ENCODE results near the gene ASTN2. TPM values are rescaled to one million over a fixed set of nuclear protein-coding genes. Genes with fewer than 3 reads are reported as not detected.

Gene ASTN2
- total and polyA plus RNA-seq, 2 experiments from 2014 or later, result 5.8 to 7.5 TPM

GRCh38 chr9:116935149-116935897 lies 479.5 kb downstream of the ASTN2 start:
- in situ Hi-C loops (cut with MboI), result no loop called here
- 25 to 34% methylated on average over 5 of the region's 5 CpGs for WGBS, 2 experiments (ENCODE audit: low coverage in 1 of 2, low lambda C conversion rate in 2 of 2, missing lambda C conversion rate in 2 of 2)

GRCh38 chr9:116934131-116934530 lies 480.7 kb downstream of the ASTN2 start:
- Histone ChIP-seq H3K79me2 (ENCODE audit: insufficient read depth) (no peaks in the 10 kb centered on the region), H2AFZ (no peak overlapping the region), H3K4me2 (ENCODE audit: unreplicated experiment) (no peak overlapping the region), H3K27me3 (replicated peaks; ENCODE audit: insufficient read depth) (no peaks in the 10 kb centered on the region), H3K36me3 (ENCODE audit: low read depth) (no peaks in the 10 kb centered on the region), H3K27ac (no peak overlapping the region), H4K20me1 (ENCODE audit: insufficient read depth) (no peaks in the 10 kb centered on the region), H3F3A (ENCODE audit: insufficient read depth) (no peaks in the 10 kb centered on the region), H3K4me3 (no peak overlapping the region), H3K9me2 (ENCODE audit: insufficient read depth) (no peaks in the 10 kb centered on the region), H3K9me3 (ENCODE audit: low read depth) (no peaks in the 10 kb centered on the region), H3K4me1 (ENCODE audit: insufficient read depth) (no peaks in the 10 kb centered on the region), H3K9ac (no peak overlapping the region)
- no peak for TF ChIP-seq EZH2 (IDR thresholded peaks at IDR 0.05; ENCODE audit: insufficient read depth, poor library complexity, severe bottlenecking)
- TF ChIP-seq EZH2phosphoT487 (IDR thresholded peaks at IDR 0.05; ENCODE audit: insufficient read depth, low read depth), result no peak
- no peak for DNase-seq
- 56 to 58% methylated on average over 5 of the region's 5 CpGs for WGBS, 2 experiments (ENCODE audit: low coverage in 1 of 2, low lambda C conversion rate in 2 of 2, missing lambda C conversion rate in 2 of 2)
- in situ Hi-C loops (cut with MboI), result no loop called here

More at GRCh38 chr9:116935149-116935897, 479.5 kb downstream of the ASTN2 start:
- H3K4me1 ChIP-seq (ENCODE audit: insufficient read depth), result no peaks in the 10 kb centered on the region
- no peak overlapping the region for H3K27ac ChIP-seq
- H3K79me2 ChIP-seq (ENCODE audit: insufficient read depth), result no peaks in the 10 kb centered on the region
- TF ChIP-seq EZH2 (IDR thresholded peaks at IDR 0.05; ENCODE audit: insufficient read depth, poor library complexity, severe bottlenecking), result no peak
- no peak for TF ChIP-seq EZH2phosphoT487 (IDR thresholded peaks at IDR 0.05; ENCODE audit: insufficient read depth, low read depth)
- H4K20me1 ChIP-seq (ENCODE audit: insufficient read depth), result no peaks in the 10 kb centered on the region
- no peak overlapping the region for H3K9ac ChIP-seq
- no peak overlapping the region for H3K4me2 ChIP-seq (ENCODE audit: unreplicated experiment)
- H3K9me3 ChIP-seq (ENCODE audit: low read depth), result no peaks in the 10 kb centered on the region
- no peaks in the 10 kb centered on the region for H3K9me2 ChIP-seq (ENCODE audit: insufficient read depth)
- no peak overlapping the region for H2AFZ ChIP-seq
- H3K36me3 ChIP-seq (ENCODE audit: low read depth), result no peaks in the 10 kb centered on the region
- no peaks in the 10 kb centered on the region for H3F3A ChIP-seq (ENCODE audit: insufficient read depth)
- DNase-seq, result no peak
- no peak overlapping the region for H3K4me3 ChIP-seq
- no peaks in the 10 kb centered on the region for H3K27me3 ChIP-seq (replicated peaks; ENCODE audit: insufficient read depth)

GRCh38 chr9:116933251-116933650 lies 481.6 kb downstream of the ASTN2 start:
- DNase-seq, result no peak
- 43 to 55% methylated on average over 2 of the region's 2 CpGs for WGBS, 2 experiments (ENCODE audit: low coverage in 1 of 2, low lambda C conversion rate in 2 of 2, missing lambda C conversion rate in 2 of 2)
- no peak for TF ChIP-seq EZH2 (IDR thresholded peaks at IDR 0.05; ENCODE audit: insufficient read depth, poor library complexity, severe bottlenecking)

GRCh38 chr9:116929621-116930020 lies 485.2 kb downstream of the ASTN2 start:
- H3K4me1 ChIP-seq (ENCODE audit: insufficient read depth), result no peaks in the 10 kb centered on the region
- H3K9ac ChIP-seq, result no peak overlapping the region
- no peak overlapping the region for H3K27ac ChIP-seq
- in situ Hi-C loops (cut with MboI), result no loop called here
- H2AFZ ChIP-seq, result no peak overlapping the region
- H3F3A ChIP-seq (ENCODE audit: insufficient read depth), result no peaks in the 10 kb centered on the region
- no peaks in the 10 kb centered on the region for H4K20me1 ChIP-seq (ENCODE audit: insufficient read depth)
- no peaks in the 10 kb centered on the region for H3K36me3 ChIP-seq (ENCODE audit: low read depth)
- H3K4me2 ChIP-seq (ENCODE audit: unreplicated experiment), result no peak overlapping the region
- DNase-seq, result no peak
- H3K9me3 ChIP-seq (ENCODE audit: low read depth), result no peaks in the 10 kb centered on the region
- H3K9me2 ChIP-seq (ENCODE audit: insufficient read depth), result no peaks in the 10 kb centered on the region
- WGBS, 2 experiments (ENCODE audit: low coverage in 1 of 2, low lambda C conversion rate in 2 of 2, missing lambda C conversion rate in 2 of 2), result 33 to 34% methylated on average over 3 of the region's 3 CpGs
- no peak overlapping the region for H3K4me3 ChIP-seq
- TF ChIP-seq EZH2 (IDR thresholded peaks at IDR 0.05; ENCODE audit: insufficient read depth, poor library complexity, severe bottlenecking), result no peak
- no peak for TF ChIP-seq EZH2phosphoT487 (IDR thresholded peaks at IDR 0.05; ENCODE audit: insufficient read depth, low read depth)
- no peaks in the 10 kb centered on the region for H3K79me2 ChIP-seq (ENCODE audit: insufficient read depth)
- H3K27me3 ChIP-seq (replicated peaks; ENCODE audit: insufficient read depth), result 0 out of 2 replicates have a peak, but pooled peaks cover 8% of the 10 kb centered on the region

More at GRCh38 chr9:116933251-116933650, 481.6 kb downstream of the ASTN2 start:
- in situ Hi-C loops (cut with MboI), result no loop called here
- Histone ChIP-seq H2AFZ (no peak overlapping the region), H3F3A (ENCODE audit: insufficient read depth) (no peaks in the 10 kb centered on the region), H3K9ac (no peak overlapping the region), H3K4me3 (no peak overlapping the region), H3K9me3 (ENCODE audit: low read depth) (no peaks in the 10 kb centered on the region), H3K4me1 (ENCODE audit: insufficient read depth) (no peaks in the 10 kb centered on the region), H3K27ac (no peak overlapping the region), H3K79me2 (ENCODE audit: insufficient read depth) (no peaks in the 10 kb centered on the region), H3K9me2 (ENCODE audit: insufficient read depth) (no peaks in the 10 kb centered on the region), H4K20me1 (ENCODE audit: insufficient read depth) (no peaks in the 10 kb centered on the region), H3K36me3 (ENCODE audit: low read depth) (no peaks in the 10 kb centered on the region), H3K27me3 (replicated peaks; ENCODE audit: insufficient read depth) (0 out of 2 replicates have a peak, but pooled peaks cover 6% of the 10 kb centered on the region), H3K4me2 (ENCODE audit: unreplicated experiment) (no peak overlapping the region)

Measured in GM23248 (cell line).